OCI-M1 (cell line): ENCODE results near the gene NFATC2.
A peak's percentile ranks its signal among the peaks of the same experiment; 100 is the strongest.
"Not testable (repeated sequence)": the region's sequence is repeated elsewhere in the genome, so short reads cannot be mapped to it uniquely, and the experiment has no call there.

Experiments
- DNase-seq: peaks from one replicate; lab custom pipeline; 2025; lab: John Stamatoyannopoulos, UW

NFATC2 gene

DNA sequence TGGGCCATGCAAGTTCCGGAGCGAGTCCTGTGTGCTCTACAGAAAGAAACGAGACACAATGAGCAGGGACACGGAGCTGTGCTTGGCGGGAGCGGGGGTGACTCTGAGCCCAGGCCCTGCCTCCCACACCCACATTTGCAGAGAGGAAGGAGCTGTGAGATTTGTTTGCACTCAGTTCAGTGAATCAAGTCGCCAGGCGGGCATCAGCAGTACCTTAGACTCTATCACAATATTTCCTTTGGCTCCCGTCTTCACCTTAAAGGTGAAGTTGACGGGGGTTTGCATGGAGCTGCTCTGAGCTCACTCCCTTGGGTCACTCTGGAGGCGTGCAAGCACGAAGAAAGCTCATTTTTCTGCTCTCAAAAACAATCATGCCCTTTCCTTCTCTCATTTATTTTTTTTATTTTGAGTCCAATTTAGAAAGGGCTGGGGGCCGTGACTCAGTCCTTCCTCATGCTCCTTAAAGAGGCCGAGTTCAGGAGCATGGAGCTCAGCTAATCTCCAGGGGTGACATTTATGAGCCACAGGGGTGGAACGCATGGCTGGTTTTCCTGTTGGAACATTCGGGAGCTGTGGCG lies 188.2 kb downstream of the NFATC2 start:
- DNase-seq = no peak

- DNase-seq = no peak
Observed at GRCh38 chr20:51353491-51353890, 189.0 kb downstream of the NFATC2 start.

DNA sequence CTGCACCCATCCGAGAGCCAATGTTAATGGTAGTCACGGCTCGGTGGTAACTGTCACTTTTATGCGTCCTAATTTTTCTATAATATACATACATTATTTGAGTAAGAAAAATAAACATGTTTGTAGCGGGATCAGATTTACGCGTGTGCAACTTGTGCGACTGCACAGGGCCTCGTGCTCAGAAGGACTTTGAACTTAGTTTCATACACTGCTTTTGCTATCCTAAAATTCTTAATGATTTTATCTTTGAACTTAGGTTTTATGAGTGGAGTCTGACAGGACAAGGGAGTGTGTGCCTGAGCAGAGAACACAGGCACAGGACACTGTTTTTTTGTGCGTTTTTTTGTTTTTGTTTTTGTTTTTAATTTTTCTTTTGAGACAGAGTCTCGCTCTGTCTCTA lies 189.7 kb downstream of the NFATC2 start:
- no peak for DNase-seq

- DNase-seq = no peak
Observed at GRCh38 chr20:51350941-51351631, 191.4 kb downstream of the NFATC2 start.

GRCh38 chr20:51348876-51349275 lies 193.6 kb downstream of the NFATC2 start:
- peak; percentile 63 for DNase-seq

DNA sequence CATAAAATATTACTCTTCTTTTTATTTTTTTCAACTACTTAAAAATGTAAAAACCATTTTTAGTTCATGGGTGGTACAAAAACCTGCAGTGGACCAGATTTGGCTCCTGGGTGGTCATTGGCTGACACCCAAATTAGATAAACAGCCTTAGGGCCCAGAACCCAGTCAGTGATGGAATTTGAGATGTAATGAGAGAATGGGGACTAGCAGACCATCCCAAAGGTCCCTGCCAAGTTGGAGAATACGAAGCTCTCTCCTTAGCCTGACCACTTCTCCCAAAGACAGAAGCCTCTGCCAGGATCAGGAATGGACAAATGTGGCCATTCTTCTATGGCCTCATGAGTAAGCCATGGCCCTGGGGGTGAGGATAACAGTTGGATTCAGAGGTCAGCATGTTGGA lies 194.7 kb downstream of the NFATC2 start:
- no peak for DNase-seq

- no peak for DNase-seq
Observed at GRCh38 chr20:51346686-51347485, 195.6 kb downstream of the NFATC2 start.

DNA sequence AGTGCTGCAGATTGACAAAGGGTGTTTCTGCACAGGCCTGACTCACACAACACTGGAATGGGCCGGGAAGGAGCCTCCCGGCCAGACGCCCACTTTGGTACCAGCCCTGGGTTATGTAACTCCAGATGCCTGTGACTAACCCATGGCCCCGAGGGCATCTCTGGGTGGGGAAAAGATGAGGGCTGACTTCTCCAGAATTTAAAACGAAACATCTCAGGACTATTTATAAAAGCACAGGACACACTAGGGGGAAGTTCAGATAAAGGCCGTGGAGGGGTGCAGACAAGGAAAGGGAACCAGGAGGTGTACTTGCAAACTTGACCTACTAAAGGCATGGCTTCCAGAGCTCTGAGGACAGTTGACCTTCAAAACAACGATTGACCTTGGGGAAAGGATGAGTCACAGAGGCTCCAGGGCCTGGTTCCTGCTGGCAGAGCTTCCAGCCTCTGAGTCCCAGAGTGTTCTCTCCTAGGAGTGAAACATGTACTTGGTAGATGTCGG lies 196.9 kb downstream of the NFATC2 start:
- no peak for DNase-seq

DNA sequence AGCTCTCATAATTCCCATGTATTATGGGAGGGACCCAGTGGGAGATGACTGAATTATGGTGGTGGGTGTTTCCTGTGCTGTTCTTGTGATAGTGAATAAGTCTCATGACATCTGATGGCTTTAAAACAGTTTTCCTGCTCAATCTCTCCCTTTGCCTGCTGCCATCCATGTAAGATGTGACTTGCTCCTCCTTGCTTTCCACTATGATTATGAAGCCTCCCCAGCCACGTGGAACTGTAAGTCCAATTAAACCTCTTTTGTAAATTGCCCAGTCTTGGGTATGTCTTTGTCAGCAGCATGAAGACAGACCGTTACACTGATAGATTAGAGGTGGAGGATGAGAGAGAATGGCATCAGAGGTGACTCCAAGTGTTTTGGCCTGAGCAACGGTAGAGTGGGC lies 198.7 kb downstream of the NFATC2 start:
- not testable (repeated sequence) for DNase-seq

DNA sequence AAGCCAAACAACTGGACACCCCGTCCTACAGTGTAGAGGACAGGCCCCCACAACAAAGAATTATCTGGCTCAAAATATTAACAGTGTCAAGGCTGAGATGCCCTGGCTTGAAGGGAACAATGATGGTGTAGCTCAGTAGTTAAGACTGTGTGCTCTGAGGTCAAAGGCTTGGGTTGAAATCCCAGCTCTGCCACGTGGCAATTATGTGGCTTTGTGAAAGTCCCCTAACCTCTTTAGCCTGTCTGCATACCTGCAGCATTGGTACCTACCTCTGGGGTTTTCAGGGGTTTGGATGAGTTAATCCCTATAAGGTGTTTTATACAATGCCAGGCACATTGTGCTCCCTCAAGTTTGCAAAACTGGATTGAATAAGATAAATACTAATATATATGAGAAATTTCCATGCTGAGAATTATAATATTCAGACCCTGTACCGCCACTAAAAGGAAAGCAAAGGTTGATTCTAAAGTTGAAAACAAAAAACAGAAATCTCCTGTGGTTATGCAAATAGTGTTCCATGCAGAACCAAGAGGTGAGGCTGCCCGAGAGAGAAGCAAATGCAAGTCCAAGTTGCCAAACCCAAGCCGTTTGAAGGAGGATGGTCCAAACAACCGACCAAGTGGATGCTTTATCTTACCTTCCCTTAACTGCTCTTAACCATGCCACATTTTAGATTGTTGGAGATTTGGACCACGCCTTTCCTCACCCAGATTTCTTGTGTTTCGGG lies 199.8 kb downstream of the NFATC2 start:
- no peak for DNase-seq

- DNase-seq = no peak
Observed at GRCh38 chr20:51341581-51341980, 200.9 kb downstream of the NFATC2 start.

DNA sequence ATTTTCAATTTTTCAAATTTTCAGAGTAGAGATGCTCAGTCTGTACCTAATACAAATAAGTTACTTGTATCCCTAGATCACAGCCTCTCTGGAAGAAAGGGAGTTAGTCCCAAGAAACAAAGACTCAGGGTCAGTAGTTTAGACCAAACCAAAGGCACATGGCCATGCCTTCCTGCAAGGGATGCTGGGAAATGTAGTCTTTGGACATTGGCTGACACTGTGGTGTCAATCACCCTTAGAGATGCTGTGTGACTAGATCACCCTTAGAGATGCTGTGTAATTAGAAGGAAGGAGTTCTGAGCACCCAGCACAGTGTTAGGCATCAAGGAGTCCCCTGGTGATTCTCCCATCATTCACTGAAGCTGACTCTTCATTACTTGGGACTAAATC lies 202.1 kb downstream of the NFATC2 start:
- peak; percentile 37 for DNase-seq

- peak; percentile 11 for DNase-seq
Observed at GRCh38 chr20:51339721-51340450, 202.6 kb downstream of the NFATC2 start.

DNA sequence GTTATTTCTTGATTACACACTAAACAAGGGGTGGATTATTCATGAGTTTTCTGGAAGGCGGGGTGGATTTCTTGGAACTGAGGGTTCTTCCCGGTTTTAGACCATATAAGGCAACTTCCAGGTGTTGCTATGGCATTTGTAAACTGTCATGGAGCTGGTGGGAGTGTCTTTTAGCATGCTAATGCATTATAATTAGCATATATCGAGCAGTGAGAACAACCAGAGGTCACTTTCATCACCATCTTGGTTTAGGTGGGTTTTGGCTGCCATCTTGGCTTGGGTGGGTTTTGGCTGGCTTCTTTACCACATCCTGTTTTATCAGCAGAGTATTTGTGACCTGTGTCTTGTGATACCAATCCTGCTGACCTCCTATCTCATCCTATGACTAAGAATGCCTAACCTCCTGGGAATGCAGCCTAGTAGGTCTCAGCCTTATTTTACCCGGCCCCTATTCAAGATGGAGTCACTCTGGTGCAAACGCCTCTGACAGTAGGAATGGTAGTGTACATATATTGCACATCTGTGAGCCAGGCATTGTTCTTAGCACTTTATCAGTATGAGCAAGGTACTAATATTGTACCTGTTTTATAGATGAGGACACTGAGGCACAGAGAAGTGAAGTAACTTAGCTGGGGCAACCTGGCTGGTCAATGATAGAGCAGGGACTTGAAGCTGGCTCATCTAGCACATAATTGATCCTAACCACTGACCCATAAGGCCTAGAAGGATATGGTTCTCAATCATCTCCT lies 203.7 kb downstream of the NFATC2 start:
- DNase-seq = peak; percentile 91

DNA sequence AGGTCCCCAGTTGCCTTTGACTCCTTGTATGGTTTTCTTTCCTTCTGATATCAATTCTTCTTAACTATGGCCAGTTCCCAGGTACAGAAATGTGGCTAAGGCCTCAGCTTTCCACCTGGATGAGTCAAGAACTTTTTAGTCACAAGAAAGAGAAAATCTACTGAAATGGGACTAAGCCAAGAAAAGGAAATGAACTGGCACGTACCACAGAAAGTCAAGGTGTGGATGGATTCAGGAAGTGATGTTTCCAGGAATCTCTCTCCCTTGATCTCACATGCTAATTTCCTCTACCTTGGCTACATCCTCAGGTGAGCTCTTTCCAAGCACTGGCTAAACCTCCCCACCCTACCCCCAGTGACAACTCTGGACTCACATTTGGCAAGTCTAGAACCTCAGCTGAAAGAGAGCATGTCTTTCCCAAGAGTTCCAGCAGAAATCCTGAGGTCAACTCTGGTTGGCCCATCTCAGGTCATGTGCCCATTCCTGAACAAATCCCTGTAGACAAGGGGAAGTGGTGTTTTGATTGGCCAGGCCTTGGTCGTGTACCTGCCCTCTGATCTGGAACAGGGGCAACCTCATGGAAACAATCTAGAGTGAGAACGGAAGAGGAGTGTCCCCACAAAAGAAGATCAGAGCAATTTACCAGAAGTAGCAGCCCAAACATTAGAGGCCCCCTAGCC lies 205.3 kb downstream of the NFATC2 start:
- DNase-seq = no peak
